Panc1 (cell line): ENCODE results near the gene IVNS1ABP. TPM values are rescaled to one million over a fixed set of nuclear protein-coding genes. Genes with fewer than 3 reads are reported as not detected.

ENCODE experiments used
- ATAC-seq: fragments of 200-7000 bp; cut with Tn5 transposase; 2 replicates; pipeline ENCODE4 v1.9.1; 2020; ENCODE audit warnings: mild to moderate bottlenecking, moderate library complexity
- BruUV-seq: library from RNA; stranded (reverse); fragments of 400-500 nt; replicated peaks from 2 replicates; lab custom pipeline; 2021; lab: Mats Ljungman, UMichigan
- CTCF ChIA-PET: fragments of 300-600 bp; sonication (Branson Sonifier 250); formaldehyde crosslinking; loops from one replicate; lab custom pipeline; 2022; ENCODE audit warnings: antibody characterized with exemption; lab: Charles Lee
- POLR2A ChIA-PET: fragments of 300-600 bp; sonication (Branson Sonifier 250); formaldehyde crosslinking; loops from one replicate; lab custom pipeline; 2022; ENCODE audit warnings: antibody characterized with exemption; lab: Charles Lee
- DNase-seq: peaks from one replicate; pipeline ENCODE4 v3.0.0-alpha.2; 2010; ENCODE audit warnings: low read depth, low spot score
- H3K27ac ChIP-seq: 2 replicates; pipeline ENCODE4 v1.5.1; 2011; ENCODE audit warnings: mild to moderate bottlenecking, low read length, inconsistent platforms
- H3K27me3 ChIP-seq: fragments of 200-500 bp; sonication (Bioruptor generic); 2 replicates; pipeline ENCODE4 v1.6.0; 2014; ENCODE audit warnings: low read length, inconsistent platforms; ENCODE audit not compliant: control insufficient read depth, insufficient read depth
- H3K36me3 ChIP-seq: fragments of 200-500 bp; sonication (Bioruptor generic); 2 replicates; pipeline ENCODE4 v1.5.1; 2014; ENCODE audit warnings: inconsistent platforms, mild to moderate bottlenecking, low read length, moderate library complexity; ENCODE audit not compliant: control insufficient read depth, insufficient read depth
- H3K4me1 ChIP-seq: 2 replicates; pipeline ENCODE4 v1.5.1; 2011; ENCODE audit warnings: inconsistent platforms, mild to moderate bottlenecking, low read length, moderate library complexity; ENCODE audit not compliant: control insufficient read depth, insufficient read depth
- H3K4me3 ChIP-seq, 2 experiments: 2 replicates each; pipeline ENCODE4 v1.5.1; 2011 to 2012; ENCODE audit warnings: low read depth in 2 of 2, low read length in 2 of 2, mild to moderate bottlenecking in 2 of 2, inconsistent platforms in 1 of 2, moderate library complexity in 1 of 2
- H3K9me3 ChIP-seq: fragments of 200-500 bp; sonication (Bioruptor generic); 2 replicates; pipeline ENCODE4 v1.5.1; 2014; ENCODE audit warnings: low read depth, mild to moderate bottlenecking, inconsistent platforms, low read length, moderate library complexity; ENCODE audit not compliant: control insufficient read depth, insufficient read depth
- POLR2AphosphoS5 ChIP-seq: IDR thresholded peaks from 2 replicates; pipeline ENCODE4 v1.6.1; 2012; ENCODE audit warnings: mild to moderate bottlenecking, low read depth, low read length, moderate library complexity
- SIN3A ChIP-seq: IDR thresholded peaks from 2 replicates; pipeline ENCODE4 v1.6.1; 2012; ENCODE audit warnings: low read depth, mild to moderate bottlenecking, low read length, moderate library complexity, borderline replicate concordance; ENCODE audit not compliant: insufficient read depth
- TCF7L2 ChIP-seq: IDR thresholded peaks from 2 replicates; pipeline ENCODE4 v1.6.1; 2011; ENCODE audit warnings: mild to moderate bottlenecking, low read depth, low read length, inconsistent platforms
- in situ Hi-C: cut with HindIII; loops from 2 replicates; pipeline ENCODE4 v1.10.0; 2016; ENCODE audit warnings: low sequenced_read_pairs, low pct_unique_long_range_greater_than_20kb
- intact Hi-C: fragments of 100-400 bp; cut with micrococcal nuclease; formaldehyde crosslinking; loops from one replicate; pipeline ENCODE4 v1.10.0; 2022; ENCODE audit not compliant: unreplicated experiment
- total RNA-seq: library from RNA; stranded (reverse); gene quantifications from one replicate; pipeline ENCODE4 v1.2.1, GENCODE V29; 2021; ENCODE audit not compliant: unreplicated experiment
- TF ChIP-seq, protein P1 (sequence below), 2 experiments: IDR thresholded peaks; 2 replicates each; pipeline ENCODE4 v1.6.1; 2011 to 2012; ENCODE audit warnings: low read depth in 2 of 2, control low read depth in 1 of 2, low read length in 1 of 2, mild to moderate bottlenecking in 1 of 2, moderate library complexity in 1 of 2; ENCODE audit not compliant: insufficient read depth in 1 of 2
- TF ChIP-seq, protein P2 (sequence below): fragments of 450-650 bp; IDR thresholded peaks from 2 replicates; pipeline ENCODE4 v1.5.1; 2017; ENCODE audit warnings: mild to moderate bottlenecking

The IVNS1ABP gene
- total RNA-seq, 1 experiment from 2014 or later, result 70.2 TPM

DNA sequence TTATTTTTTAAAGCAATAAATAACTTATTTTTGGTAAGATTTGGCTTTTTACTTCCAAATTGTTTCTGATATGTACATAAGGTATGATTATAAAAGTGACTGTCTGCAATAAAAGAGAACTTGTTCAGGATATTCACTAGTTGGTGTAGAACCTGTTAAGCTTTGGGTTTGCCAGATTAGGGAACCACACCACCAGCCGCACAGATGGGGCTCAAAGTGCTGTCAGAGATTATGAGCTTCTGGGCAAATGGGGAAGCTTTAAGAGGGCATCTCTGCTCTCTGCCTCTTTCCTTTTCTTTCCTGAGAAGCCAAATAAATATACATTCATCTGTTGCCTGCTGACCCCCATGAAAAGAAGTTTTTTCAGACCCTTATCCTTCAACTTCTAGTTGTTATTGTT, 25.4 kb downstream of the IVNS1ABP start:
- no peaks in the 10 kb centered on the region for H3K27me3 ChIP-seq
- DNase-seq, result no peak
- no peaks in the 10 kb centered on the region for H3K9me3 ChIP-seq
- CTCF ChIA-PET, result no interaction called here
- intact Hi-C loops, result no loop called here
- in situ Hi-C loops, result no loop called here
- POLR2A ChIA-PET, result interaction anchor here (0.7 kb wide), 2 partner anchors 45 to 1029 kb away, joined by 6 to 12 read pairs; no protein-coding TSS in a partner anchor
- no TSS peak for BruUV-seq
- H3K27ac ChIP-seq, result no peak overlapping the region
- no peak overlapping the region for H3K4me3 ChIP-seq
- H3K36me3 ChIP-seq, result peaks cover 11% of the 10 kb centered on the region
- TF ChIP-seq, protein P1, sequence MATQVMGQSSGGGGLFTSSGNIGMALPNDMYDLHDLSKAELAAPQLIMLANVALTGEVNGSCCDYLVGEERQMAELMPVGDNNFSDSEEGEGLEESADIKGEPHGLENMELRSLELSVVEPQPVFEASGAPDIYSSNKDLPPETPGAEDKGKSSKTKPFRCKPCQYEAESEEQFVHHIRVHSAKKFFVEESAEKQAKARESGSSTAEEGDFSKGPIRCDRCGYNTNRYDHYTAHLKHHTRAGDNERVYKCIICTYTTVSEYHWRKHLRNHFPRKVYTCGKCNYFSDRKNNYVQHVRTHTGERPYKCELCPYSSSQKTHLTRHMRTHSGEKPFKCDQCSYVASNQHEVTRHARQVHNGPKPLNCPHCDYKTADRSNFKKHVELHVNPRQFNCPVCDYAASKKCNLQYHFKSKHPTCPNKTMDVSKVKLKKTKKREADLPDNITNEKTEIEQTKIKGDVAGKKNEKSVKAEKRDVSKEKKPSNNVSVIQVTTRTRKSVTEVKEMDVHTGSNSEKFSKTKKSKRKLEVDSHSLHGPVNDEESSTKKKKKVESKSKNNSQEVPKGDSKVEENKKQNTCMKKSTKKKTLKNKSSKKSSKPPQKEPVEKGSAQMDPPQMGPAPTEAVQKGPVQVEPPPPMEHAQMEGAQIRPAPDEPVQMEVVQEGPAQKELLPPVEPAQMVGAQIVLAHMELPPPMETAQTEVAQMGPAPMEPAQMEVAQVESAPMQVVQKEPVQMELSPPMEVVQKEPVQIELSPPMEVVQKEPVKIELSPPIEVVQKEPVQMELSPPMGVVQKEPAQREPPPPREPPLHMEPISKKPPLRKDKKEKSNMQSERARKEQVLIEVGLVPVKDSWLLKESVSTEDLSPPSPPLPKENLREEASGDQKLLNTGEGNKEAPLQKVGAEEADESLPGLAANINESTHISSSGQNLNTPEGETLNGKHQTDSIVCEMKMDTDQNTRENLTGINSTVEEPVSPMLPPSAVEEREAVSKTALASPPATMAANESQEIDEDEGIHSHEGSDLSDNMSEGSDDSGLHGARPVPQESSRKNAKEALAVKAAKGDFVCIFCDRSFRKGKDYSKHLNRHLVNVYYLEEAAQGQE (IDR thresholded peaks at IDR 0.05; ENCODE audit: insufficient read depth in 1 of 2, low read depth in 2 of 2, low read length in 1 of 2), result no peak
- TF ChIP-seq SIN3A, result no peak
- TF ChIP-seq, protein P2, sequence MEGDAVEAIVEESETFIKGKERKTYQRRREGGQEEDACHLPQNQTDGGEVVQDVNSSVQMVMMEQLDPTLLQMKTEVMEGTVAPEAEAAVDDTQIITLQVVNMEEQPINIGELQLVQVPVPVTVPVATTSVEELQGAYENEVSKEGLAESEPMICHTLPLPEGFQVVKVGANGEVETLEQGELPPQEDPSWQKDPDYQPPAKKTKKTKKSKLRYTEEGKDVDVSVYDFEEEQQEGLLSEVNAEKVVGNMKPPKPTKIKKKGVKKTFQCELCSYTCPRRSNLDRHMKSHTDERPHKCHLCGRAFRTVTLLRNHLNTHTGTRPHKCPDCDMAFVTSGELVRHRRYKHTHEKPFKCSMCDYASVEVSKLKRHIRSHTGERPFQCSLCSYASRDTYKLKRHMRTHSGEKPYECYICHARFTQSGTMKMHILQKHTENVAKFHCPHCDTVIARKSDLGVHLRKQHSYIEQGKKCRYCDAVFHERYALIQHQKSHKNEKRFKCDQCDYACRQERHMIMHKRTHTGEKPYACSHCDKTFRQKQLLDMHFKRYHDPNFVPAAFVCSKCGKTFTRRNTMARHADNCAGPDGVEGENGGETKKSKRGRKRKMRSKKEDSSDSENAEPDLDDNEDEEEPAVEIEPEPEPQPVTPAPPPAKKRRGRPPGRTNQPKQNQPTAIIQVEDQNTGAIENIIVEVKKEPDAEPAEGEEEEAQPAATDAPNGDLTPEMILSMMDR, result no peak
- TF ChIP-seq POLR2AphosphoS5, result no peak
- no peak for TF ChIP-seq TCF7L2
- H3K4me1 ChIP-seq, result no peaks in the 10 kb centered on the region
- ATAC-seq, result no peak

DNA sequence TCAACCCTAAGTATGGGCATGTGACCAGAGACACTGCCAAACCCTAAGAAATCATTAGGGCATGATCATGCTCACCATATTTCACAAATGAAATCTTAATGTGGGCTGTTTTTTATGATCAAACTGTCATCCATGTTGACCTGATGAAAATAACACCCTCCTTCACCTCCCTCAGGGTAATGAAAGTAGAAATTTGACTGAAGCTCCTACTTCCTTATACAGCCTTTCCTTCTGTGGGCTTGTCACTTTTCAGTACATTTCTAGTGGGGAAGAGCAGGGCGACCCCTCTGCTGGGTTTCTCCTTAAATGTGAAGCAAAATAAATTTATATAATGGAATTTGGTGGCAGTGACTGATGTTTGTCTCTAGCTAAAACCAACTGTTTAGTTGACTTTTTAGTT, 25.9 kb downstream of the IVNS1ABP start:
- H3K9me3 ChIP-seq, result no peaks in the 10 kb centered on the region
- H3K27ac ChIP-seq, result no peak overlapping the region
- DNase-seq (no peak), ATAC-seq (no peak; the same call in 1 of the 2 replicates)
- CTCF ChIA-PET, result no interaction called here
- BruUV-seq, result no TSS peak
- in situ Hi-C loops (no loop called here), intact Hi-C loops (no loop called here)
- peaks cover 8% of the 10 kb centered on the region; the same call in 1 of the 2 replicates for H3K36me3 ChIP-seq
- H3K4me3 ChIP-seq, result no peak overlapping the region
- POLR2A ChIA-PET, result interaction anchor here (0.7 kb wide), 1 partner anchor 1030 kb away, joined by 6 read pairs; no protein-coding TSS in a partner anchor
- H3K27me3 ChIP-seq, result no peaks in the 10 kb centered on the region
- H3K4me1 ChIP-seq, result no peaks in the 10 kb centered on the region
- TF ChIP-seq, protein P1 (IDR thresholded peaks at IDR 0.05; ENCODE audit: insufficient read depth in 1 of 2, low read depth in 2 of 2, low read length in 1 of 2), result no peak
- TF ChIP-seq, protein P2, result no peak
- TF ChIP-seq TCF7L2, result no peak
